HK-2 (cell line): ENCODE data around the gene TUBA1C.

Source experiments
- DNase-seq: peaks from one replicate; pipeline ENCODE4 v3.0.0-alpha.2; 2018; ENCODE audit not compliant: unreplicated experiment

TUBA1C gene

DNA sequence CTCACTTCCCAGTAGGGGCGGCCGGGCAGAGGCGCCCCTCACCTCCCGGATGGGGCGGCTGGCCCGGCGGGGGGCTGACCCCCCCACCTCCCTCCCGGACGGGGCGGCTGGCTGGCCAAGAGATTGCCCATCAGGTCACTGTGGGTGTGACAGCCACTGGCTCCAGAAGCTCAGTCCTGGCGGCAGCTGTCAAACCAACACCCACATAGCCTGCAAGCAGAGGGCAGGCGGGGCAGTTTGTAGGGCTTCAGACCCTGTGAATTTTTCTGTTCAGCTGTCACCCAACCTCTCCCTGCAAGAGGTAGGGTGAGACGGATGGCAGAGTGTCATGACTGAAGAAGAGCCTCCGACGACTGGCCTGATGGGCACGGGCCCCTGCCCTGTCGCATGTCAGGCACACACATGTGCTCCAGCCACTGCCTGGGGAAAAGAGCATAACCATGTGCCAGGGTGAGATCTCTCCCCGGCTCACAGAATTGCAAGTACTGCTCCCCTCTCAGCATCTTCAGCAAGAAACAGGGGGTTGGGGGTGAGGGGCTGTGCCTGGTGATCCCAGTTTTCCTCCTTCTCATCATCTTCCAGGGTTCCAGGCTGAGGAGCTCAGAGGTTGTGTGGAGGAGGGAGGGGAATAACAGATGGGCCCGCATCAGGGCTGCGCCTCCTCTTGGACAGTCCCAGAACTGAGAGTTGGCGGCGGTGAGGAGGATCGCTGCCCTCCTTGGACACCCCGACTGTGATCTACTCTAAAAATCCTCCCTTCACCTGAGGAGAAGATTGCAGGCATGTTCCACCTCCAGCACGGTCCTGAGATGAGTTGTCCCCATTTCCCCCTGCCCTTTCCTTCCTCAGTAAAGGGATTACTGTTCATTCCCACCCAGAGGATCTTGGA lies 18.9 kb downstream of the TUBA1C start:
- no peak for DNase-seq

DNA sequence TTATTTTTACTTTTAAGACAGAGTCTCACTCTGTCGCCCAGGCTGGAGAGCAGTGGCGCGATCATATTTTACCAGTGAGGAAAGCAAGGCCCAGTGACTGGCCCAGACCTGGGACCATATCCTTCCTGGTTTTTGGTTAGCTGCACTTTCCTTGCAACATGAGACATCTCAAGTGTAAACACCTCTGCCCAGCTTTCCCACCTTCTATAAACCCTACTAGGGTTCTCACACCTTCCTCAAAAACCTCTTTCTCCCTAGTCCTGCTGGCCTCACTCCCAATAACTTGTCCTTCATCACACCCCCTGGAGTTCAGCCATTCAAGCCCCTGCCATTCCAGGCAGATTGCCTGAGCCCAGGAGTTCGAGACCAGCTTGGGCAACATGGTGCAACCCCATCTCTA lies 19.8 kb downstream of the TUBA1C start:
- no peak for DNase-seq

DNA sequence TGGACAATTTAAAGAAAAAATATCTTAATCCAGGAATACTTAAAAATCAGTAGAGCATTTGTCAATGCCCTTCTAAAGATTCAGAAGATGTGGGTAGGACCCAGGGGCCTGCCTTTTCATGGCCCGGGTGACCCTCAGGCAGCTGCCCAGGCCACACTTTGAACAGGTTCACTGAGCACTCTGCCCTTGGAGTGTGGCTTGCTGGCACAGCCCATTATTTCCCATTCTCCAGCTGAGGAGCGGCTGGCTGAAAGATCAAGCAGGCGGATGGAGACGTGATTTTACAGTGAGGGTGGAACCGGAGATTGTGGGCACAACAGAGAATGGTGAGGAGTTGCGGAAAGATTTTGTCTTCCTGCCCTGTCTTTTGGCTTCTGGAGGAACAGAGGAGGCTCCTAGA lies 23.0 kb downstream of the TUBA1C start:
- no peak for DNase-seq

DNA sequence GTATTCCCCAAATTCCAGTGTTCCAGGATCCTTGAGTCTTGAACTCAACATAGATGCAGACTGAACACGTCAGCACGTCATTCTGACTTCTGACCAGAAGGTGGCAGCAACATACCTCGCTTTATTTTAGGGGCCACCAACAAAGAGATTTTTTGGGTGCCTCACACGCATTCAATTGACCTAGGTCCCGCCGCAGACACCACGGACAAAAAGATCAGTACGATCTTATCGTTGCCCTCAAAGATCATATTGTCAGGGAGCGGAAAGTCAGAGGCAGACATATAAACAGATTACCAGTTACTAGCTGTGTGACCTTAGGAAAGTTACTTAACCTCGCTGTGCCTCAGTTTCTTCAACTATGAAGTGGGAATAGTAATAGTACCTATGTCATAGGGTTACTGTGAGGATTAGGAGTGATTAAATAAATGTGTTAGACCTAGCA lies 23.6 kb downstream of the TUBA1C start:
- DNase-seq = no peak

DNA sequence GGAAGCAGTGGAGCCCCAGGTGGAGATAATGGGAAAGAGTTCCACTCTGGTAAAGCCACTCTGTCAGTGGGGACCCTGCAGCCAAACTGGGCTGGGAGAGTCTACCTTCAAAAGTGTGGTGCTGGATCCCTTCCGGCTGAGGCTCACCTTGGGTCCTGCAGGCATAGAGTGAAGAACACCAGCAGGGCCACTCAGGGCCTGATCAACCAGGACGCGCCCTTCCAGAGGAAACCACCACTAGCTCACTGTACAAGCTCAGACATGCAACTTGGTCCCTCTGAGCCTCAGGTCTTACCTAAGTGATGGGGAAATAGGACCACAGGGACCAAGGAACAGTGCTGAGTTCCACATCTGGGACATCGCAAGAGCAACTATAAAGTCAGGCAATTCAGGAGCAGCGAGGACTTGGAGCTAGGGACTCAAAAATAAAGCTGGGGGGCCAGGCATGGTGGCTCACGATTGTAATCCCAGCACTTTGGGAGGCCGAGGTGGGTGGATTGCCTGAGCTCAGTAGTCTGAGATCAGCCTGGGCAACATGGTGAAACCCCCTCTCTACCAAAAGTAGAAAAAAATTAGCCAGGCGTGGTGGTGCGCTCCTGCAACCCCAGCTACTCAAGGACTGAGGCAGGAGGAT lies 24.2 kb downstream of the TUBA1C start:
- no peak for DNase-seq

DNA sequence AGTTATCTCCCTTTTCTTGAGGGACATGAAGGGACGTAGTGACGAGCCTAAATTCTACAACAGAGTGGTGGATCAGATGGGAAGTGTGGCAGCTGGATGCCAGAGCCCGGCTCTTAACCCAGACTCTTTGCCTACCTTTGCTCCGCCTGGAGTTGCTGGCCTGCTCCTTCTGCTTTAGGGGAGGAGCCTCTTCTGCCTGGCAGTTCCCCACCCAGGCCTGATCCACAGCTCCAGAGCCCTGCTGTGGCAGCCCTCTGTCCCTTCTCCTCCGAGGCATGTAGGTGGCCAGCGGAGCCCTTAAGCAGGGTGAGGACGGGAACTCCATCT lies 27.8 kb downstream of the TUBA1C start:
- DNase-seq = no peak

DNA sequence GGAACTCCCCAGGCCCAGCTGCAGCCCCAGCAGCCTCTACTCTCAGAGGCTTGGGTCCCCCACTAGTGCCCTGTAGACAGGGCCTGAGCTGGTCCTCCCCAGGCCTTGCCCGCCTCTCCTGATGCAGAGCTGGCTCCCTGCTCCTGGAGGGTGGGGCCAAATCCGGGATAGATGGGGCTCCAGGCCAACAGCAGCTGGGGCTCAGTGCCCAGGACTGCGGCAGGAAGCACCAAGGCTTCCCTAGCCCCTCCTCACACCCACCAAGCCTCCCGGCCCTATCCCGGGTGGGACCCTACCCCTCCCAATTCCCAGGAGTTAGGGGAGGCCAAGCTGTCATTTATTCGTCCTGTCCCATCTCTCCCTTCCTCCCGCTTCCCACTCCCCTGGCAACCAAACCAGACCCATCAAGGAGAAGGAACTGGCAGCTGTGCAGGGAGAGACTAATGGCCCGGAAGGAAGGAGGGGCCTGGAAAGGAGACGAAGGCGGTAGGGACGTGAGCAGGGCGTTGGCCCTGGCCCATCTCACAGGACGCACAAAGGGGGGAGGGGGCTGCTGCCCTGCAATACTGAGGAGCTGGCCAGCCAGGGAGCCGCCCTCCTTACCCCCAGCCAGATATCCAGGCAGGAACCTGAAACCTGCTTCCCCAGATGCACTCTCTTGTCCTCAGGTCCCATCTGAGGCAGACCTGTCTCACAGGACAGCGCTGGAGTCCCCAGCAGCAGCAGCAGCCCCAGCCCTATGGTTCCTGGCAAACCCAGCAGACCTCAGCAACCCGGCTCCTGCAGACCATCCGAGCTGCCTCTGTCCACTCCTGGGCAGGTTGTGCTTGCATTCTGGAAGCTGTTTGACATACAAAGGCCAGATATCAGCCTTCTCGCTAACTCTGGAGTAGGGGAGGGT lies 28.4 kb downstream of the TUBA1C start:
- no peak for DNase-seq

DNA sequence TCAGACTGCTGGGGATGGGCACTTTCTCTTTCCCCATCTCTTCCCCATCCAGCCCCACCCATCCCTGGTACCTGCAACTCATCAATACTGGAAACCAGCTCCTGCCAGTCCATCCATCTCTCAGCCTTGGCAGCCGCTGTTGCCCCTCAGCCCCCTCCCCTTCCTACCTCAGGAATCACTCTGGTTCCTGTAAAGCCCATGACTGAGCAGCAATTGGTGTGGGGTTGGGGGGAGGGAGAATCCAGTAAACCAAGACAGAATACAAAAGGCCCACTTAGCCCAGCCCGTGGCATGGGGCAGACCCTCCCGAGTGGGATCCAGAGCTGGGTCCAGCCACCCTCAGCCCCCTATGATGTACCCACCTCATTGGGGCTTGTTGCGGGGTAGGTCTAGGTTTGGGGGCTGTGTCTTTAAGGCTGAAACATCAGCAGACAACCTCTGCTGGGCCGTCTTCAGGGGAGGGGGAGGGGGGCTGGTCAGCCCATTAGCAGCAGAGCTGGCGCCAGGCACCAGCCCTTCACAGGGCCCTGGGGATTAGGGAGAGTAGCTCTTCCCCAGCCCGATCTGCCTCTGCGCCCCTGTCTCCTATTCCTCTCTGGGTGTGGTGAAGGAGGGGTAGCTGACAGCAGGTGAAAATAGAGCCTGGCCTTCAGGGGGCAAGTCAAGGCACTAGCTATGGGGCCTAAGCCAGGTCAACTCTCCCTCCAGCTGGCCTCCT lies 29.4 kb downstream of the TUBA1C start:
- DNase-seq = no peak

DNA sequence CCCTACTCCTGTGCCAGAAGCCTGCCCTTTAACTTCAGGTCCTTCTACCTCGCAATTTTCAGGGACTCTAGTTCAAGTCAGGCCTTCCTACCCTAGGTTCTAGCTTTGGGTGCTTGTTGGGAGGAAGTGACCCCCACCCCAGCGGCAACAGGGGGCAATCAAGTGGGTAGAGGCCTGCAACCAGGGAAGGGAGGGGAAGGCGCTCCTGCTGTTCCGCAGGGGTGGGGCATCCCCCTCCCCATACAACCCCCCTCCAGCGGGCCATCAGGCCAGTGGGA lies 29.9 kb downstream of the TUBA1C start:
- DNase-seq = no peak

DNA sequence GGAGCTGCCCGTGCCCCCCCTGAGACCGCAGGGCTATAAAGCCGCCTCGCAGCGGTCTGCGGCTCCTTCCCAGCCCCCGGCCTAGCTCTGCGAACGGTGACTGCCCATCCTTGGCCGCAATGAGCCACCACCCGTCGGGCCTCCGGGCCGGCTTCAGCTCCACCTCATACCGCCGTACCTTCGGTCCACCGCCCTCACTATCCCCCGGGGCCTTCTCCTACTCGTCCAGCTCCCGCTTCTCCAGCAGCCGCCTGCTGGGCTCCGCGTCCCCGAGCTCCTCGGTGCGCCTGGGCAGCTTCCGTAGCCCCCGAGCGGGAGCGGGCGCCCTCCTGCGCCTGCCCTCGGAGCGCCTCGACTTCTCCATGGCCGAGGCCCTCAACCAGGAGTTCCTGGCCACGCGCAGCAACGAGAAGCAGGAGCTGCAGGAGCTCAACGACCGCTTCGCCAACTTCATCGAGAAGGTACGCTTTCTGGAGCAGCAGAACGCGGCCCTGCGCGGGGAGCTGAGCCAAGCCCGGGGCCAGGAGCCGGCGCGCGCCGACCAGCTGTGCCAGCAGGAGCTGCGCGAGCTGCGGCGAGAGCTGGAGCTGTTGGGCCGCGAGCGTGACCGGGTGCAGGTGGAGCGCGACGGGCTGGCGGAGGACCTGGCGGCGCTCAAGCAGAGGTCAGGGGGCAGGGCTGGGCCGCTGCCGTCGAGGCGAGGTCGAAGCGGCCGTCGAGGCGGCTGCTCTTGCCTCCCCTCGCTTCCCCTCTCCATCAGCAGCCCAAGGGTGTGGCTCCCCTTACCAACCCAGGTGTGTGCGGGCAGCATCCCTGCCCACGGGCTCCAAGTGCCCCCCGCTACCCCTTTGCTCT lies 30.4 kb downstream of the TUBA1C start, which contains the start of gene PRPH:
Gene PRPH, plus strand, starts transcription at position 66 of the 855 bp plus-strand sequence. Its CDS starts 54 bp downstream, at position 120.
- DNase-seq = no peak

DNA sequence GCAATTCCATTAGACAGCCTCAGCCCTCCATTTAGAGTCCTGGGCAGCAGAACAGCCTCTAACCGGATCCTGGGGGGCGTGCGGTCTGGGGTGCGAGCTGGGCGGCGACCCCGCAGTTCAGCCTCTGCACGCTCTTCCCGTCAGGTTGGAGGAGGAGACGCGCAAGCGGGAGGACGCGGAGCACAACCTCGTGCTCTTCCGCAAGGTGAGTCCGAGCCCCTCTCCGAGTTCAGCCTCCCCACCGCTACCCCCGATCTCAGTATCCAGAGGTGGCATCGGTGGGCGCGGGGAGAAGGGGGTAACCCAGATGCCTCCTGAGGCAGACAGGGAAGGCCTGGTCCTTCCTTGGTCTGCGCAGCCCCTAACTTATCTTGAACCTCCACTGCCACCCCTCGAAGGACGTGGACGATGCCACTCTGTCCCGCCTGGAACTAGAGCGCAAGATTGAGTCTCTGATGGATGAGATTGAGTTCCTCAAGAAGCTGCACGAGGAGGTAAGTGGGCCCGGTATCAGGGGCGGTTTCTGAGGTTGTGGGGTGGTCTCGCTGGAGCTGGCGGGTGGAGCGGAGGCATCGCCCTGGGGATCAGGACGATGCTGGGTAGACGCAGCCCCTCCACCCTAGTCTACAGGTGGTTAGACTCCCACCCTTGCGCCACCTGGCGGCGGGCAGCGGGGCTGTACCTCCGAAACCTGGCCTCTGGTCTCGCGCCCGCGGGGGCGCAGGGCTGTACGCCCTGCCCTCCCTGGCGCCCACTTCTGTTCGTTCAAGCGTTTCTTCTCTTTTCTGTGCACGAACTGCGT lies 31.4 kb downstream of the TUBA1C start:
- DNase-seq = peak; percentile 59

DNA sequence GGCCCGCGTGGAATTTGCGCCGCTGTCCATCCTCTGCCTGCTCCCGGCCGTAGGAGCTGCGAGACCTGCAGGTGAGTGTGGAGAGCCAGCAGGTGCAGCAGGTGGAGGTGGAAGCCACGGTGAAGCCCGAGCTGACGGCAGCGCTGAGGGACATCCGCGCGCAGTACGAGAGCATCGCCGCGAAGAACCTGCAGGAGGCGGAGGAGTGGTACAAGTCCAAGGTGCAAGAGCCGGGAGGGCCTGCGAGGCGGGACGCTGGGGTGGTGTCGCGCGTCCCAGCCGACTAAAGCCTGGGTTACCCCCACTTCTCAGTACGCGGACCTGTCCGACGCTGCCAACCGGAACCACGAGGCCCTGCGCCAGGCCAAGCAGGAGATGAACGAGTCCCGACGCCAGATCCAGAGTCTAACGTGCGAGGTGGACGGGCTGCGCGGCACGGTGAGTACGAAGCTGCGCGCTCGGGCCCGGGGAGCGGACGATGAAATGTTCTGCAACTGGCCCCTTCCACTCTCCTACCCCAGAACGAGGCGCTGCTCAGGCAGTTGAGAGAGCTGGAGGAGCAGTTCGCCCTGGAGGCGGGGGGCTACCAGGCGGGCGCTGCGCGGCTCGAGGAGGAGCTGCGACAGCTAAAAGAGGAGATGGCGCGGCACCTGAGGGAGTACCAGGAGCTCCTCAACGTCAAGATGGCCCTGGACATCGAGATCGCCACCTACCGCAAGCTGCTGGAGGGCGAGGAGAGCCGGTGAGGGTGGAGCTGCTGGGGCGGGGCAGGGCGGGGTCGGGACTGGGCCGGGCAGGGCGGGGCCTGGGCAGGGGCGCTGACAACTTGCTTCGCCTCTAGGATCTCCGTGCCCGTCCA lies 32.2 kb downstream of the TUBA1C start:
- peak; percentile 64 for DNase-seq

DNA sequence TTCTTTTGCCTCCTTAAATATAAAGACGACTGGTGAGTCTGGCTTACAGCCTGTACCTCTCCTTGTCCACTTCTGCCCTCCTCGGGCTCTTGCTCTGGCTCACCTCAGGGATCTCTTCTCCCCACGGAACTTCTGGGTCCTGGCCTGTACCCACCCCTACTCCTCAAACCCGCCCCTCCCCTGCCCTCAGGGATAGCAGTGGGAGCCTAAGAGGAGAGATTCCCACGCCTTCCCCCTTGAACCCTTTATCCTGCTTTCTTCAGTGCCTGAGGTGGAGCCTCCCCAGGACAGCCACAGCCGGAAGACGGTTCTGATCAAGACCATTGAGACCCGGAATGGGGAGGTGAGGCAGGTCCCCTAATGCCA lies 32.8 kb downstream of the TUBA1C start:
- no peak for DNase-seq

DNA sequence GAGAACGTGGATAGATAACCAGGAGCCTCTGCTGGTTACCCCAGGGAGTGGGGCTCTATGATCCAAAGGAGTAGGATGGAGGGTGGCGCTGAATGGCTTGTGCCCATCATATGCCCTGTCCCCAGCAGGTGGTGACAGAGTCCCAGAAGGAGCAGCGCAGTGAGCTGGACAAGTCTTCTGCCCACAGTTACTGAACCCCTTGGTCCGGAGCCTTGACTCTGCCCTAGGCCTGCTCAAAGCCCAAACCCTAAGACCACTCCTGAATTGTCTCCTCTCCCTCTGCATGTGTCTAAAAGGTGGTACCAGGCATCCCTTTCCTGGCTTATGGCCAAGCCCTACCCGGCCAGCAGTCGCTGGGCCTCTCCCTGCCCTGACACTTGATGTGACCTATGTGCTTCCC lies 33.3 kb downstream of the TUBA1C start:
- no peak for DNase-seq

DNA sequence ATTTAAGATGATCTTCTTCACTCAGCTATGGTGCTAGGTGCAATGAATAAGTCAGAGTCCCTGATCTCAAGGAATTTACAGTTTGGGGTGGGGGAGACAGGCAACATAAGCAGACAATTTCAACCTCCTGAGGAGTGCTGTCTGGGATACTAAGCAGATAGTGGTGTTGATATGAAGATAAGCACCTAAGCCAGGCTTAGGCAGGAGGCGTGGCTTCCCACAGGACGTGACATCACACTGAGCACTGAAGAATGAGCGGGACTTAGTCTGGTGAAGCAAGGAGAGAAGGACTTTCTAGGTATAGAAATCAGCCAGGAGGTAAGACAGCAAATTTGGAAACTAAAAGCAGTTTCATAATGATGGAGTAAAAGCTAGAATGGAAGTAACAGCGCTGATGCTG lies 36.9 kb downstream of the TUBA1C start:
- DNase-seq = no peak

DNA sequence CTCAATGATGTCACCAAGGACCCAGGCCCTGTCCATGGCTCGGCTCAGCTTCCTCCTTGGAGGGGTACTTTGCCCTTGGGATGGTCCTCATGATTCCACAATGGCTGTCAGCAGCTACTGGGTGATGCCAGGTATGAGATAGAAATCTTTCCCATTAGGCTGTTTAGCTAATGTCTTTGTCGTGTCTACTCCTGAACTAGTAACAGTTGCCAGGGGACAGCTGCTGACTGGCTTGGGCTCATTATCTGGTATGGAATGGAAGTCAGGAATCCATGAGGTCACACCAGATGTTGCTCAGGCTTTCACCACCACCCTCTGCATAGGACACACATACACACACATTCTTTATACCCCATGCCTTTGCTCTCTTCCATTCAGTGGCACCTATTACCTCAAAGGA lies 39.3 kb downstream of the TUBA1C start:
- DNase-seq = no peak

DNA sequence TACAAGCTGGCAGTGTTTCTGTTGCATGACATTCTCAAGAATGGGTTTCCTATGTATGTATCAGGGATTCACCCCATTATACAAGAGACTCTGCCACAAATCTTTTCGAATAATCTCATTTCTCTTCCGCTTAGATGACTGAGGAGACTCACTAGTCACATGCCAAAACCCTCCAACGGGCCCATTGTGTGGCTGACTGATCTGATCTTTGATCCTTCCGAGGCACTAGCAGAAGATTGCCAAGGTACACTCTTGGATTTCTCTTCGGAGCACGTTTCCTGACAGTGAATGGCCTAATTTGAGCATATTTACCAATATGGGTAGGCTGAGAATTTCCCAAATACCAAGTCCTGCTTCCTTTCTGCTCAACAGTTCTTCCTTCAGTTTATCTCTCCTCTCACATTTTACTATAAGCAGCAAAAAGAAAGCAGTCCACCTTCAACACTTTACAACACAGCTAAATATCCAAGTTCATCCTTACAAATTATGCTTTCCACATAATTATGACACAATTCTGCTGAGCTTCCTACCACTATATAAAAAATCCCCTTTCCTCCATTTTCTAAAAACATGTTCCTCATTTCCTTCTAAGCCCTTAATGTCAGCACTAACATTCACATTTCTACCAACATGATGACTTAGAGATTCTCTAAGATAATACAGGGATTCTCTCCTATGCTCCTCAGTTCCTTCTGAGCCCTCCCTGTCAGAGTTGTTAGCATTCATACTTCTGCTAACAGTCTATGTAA lies 41.1 kb downstream of the TUBA1C start:
- no peak for DNase-seq

DNA sequence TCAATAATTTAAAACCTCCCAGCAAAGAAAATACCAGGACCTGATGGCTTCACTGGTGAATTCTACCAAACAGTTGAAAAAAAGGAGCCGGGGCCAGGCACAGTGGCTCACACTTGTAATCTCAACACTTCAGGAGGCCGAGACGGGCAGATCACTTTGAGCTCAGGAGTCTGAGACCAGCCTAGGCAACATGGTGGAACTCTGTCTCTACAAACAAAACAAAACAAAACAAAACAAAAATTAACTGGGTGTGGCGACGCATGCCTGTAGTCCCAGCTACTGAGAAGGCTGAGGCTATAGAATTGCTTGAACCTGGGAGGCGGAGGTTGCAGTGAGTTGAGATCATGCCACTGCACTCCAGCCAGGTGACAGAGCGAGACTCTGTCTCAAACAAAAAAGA lies 44.5 kb downstream of the TUBA1C start:
- DNase-seq = no peak
